HG02885 (cell line): Measurements from ENCODE around the gene TMEM151B.

Experiments used
- ATAC-seq: cut with Tn5 transposase; IDR thresholded peaks from one replicate; pipeline ENCODE4 v1.9.1; 2021; ENCODE audit warnings: mild to moderate bottlenecking; ENCODE audit not compliant: unreplicated experiment, poor library complexity

The TMEM151B gene

GRCh38 chr6:44352259-44352658, 82.0 kb downstream of the TMEM151B start:
- no peak for ATAC-seq

GRCh38 chr6:44353336-44353735, 83.1 kb downstream of the TMEM151B start:
- no peak for ATAC-seq

- ATAC-seq: no peak
Observed at GRCh38 chr6:44355640-44356039, 85.4 kb downstream of the TMEM151B start.

- ATAC-seq: no peak
Observed at GRCh38 chr6:44356487-44356886, 86.2 kb downstream of the TMEM151B start.
